Mesendoderm (in vitro differentiated cells): Measurements from ENCODE around the gene TBC1D14.

Experiments used
- DNase-seq: peaks from one replicate; pipeline ENCODE4 v3.0.0; 2013
- H2AK5ac ChIP-seq: 2 replicates; pipeline ENCODE4 v1.6.1; 2013; ENCODE audit warnings: low read length, inconsistent platforms
- H2BK120ac ChIP-seq: 2 replicates; pipeline ENCODE4 v1.6.1; 2013; ENCODE audit warnings: low read depth, mild to moderate bottlenecking, low read length, moderate library complexity, mixed read lengths
- H2BK15ac ChIP-seq: replicated peaks from 2 replicates; pipeline ENCODE4 v1.6.1; 2013; ENCODE audit warnings: low read depth, mild to moderate bottlenecking, moderate library complexity
- H2BK5ac ChIP-seq: 2 replicates; pipeline ENCODE4 v1.6.1; 2013; ENCODE audit warnings: low read length, inconsistent platforms
- H3K18ac ChIP-seq: 2 replicates; pipeline ENCODE4 v1.6.1; 2013; ENCODE audit warnings: mild to moderate bottlenecking, low read length, mixed read lengths
- H3K23ac ChIP-seq: one replicate; pipeline ENCODE4 v1.6.1; 2013; ENCODE audit warnings: low read length
- H3K27ac ChIP-seq: 2 replicates; pipeline ENCODE4 v1.5.1; 2013; ENCODE audit warnings: low read depth, mild to moderate bottlenecking, inconsistent platforms, low read length, moderate library complexity
- H3K27me3 ChIP-seq: 2 replicates; pipeline ENCODE4 v1.6.1; 2013; ENCODE audit warnings: low read length, control low read depth, mild to moderate bottlenecking, inconsistent platforms; ENCODE audit not compliant: insufficient read depth, poor library complexity
- H3K36me3 ChIP-seq: 2 replicates; pipeline ENCODE4 v1.6.1; 2013; ENCODE audit warnings: low read length, inconsistent platforms; ENCODE audit not compliant: control insufficient read depth, insufficient read depth
- H3K4ac ChIP-seq: one replicate; pipeline ENCODE4 v1.6.1; 2013; ENCODE audit warnings: low read depth, mild to moderate bottlenecking, low read length, moderate library complexity
- H3K4me1 ChIP-seq: 2 replicates; pipeline ENCODE4 v1.6.1; 2013; ENCODE audit warnings: low read depth, low read length, inconsistent platforms; ENCODE audit not compliant: control insufficient read depth
- H3K4me2 ChIP-seq: 2 replicates; pipeline ENCODE4 v1.6.1; 2013; ENCODE audit warnings: low read length
- H3K4me3 ChIP-seq: 2 replicates; pipeline ENCODE4 v1.5.1; 2013; ENCODE audit warnings: mild to moderate bottlenecking, low read length
- H3K56ac ChIP-seq: one replicate; pipeline ENCODE4 v1.6.1; 2013; ENCODE audit warnings: low read length
- H3K79me1 ChIP-seq: 2 replicates; pipeline ENCODE4 v1.6.1; 2013; ENCODE audit warnings: low read length, inconsistent platforms
- H3K79me2 ChIP-seq: 2 replicates; pipeline ENCODE4 v1.6.1; 2013; ENCODE audit warnings: mild to moderate bottlenecking, low read length; ENCODE audit not compliant: control insufficient read depth, insufficient read depth
- H3K9ac ChIP-seq: 2 replicates; pipeline ENCODE4 v1.6.1; 2013; ENCODE audit warnings: low read length, inconsistent platforms
- H4K5ac ChIP-seq: one replicate; pipeline ENCODE4 v1.6.1; 2013; ENCODE audit warnings: low read length
- H4K8ac ChIP-seq: one replicate; pipeline ENCODE4 v1.6.1; 2013; ENCODE audit warnings: low read depth, mild to moderate bottlenecking, control low read depth, low read length, moderate library complexity
- WGBS: extraction: QIAGEN DNeasy Blood & Tissue Kit; methylation state at CpG from one replicate; pipeline ENCODE4 v1.1.7; 2013; ENCODE audit warnings: low lambda C conversion rate, missing lambda C conversion rate; ENCODE audit not compliant: insufficient coverage; ENCODE audit errors: extremely low coverage; 5-methylcytosine and 5-hydroxymethylcytosine counted together

Gene TBC1D14

GRCh38 chr4:6962211-6963041 is 52.8 kb downstream of the TBC1D14 start:
- Histone ChIP-seq H2AK5ac (no peak overlapping the region), H3K18ac (no peak overlapping the region), H3K36me3 (no peaks in the 10 kb centered on the region), H3K27me3 (no peaks in the 10 kb centered on the region), H3K9ac (no peak overlapping the region), H3K79me1 (peaks cover 1% of the 10 kb centered on the region), H2BK120ac (no peak overlapping the region), H3K79me2 (no peaks in the 10 kb centered on the region), H2BK15ac (no peak overlapping the region), H2BK5ac (no peak overlapping the region), H3K4me3 (no peak overlapping the region), H3K56ac (no peak overlapping the region), H3K23ac (no peak overlapping the region), H3K4me2 (no peak overlapping the region), H3K27ac (no peak overlapping the region), H4K8ac (no peak overlapping the region), H3K4me1 (no peaks in the 10 kb centered on the region), H3K4ac (no peak overlapping the region), H4K5ac (no peak overlapping the region)
- DNase-seq = no peak
- no CpG with 5 or more reads among the region's 17 CpGs for WGBS

DNA sequence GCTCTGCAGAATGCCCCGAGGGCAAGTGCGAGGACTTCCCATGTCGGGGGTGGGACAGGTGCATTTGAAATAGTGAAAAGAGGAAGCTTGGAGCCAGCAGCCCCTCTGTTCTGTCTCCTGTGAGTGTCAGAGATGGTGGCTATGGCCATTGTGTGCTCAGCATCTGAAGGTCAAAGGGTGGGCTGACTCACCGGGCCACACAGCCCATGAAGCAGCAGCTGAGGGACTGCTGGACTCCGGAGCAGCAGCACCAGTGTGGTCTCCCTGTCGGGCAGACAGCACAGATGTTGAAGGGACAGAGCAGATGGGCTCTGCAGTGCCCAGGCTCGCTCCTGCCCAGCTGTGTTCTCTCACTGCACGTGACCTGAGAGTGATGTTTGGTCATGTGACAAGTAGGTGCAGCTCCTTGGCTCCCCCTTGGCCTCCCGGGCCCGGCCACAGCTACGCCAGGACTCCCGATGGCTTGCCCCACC is 53.5 kb downstream of the TBC1D14 start:
- H3K4me1 ChIP-seq = no peaks in the 10 kb centered on the region
- H4K5ac ChIP-seq = no peak overlapping the region
- no peaks in the 10 kb centered on the region for H3K79me2 ChIP-seq
- H2BK15ac ChIP-seq = no peak overlapping the region
- no peak overlapping the region for H2BK120ac ChIP-seq
- H3K27me3 ChIP-seq = no peaks in the 10 kb centered on the region
- H3K56ac ChIP-seq = no peak overlapping the region
- H4K8ac ChIP-seq = no peak overlapping the region
- H3K9ac ChIP-seq = no peak overlapping the region
- no peak overlapping the region for H3K4me3 ChIP-seq
- no peak overlapping the region for H3K18ac ChIP-seq
- H3K4ac ChIP-seq = no peak overlapping the region
- H2AK5ac ChIP-seq = no peak overlapping the region
- no peak overlapping the region for H3K4me2 ChIP-seq
- DNase-seq = no peak
- WGBS = no CpG with 5 or more reads among the region's 12 CpGs
- no peaks in the 10 kb centered on the region for H3K79me1 ChIP-seq
- no peak overlapping the region for H3K27ac ChIP-seq
- no peaks in the 10 kb centered on the region for H3K36me3 ChIP-seq
- no peak overlapping the region for H2BK5ac ChIP-seq
- no peak overlapping the region for H3K23ac ChIP-seq

DNA sequence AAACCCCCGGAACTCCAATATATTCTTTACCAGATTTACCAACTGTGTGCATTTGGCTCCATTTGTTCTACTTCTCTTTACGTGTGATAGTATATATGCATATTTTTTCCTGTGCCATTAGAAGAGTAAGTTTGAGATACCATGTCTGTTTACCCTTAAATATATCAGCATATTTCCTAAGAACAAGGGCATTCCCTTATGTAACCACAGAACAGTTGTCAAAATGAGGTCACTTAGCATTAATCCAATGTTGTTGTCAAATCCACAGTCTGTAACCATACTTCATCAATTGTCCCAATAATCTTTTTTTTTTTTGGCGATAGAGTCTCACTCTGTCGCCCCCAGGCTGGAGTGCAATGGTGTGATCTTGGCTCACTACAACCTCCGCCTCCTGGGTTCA is 55.2 kb downstream of the TBC1D14 start:
- H3K79me2 ChIP-seq = no peaks in the 10 kb centered on the region
- H3K27ac ChIP-seq = no peak overlapping the region
- no peak for DNase-seq
- H3K4me3 ChIP-seq = no peak overlapping the region
- H3K79me1 ChIP-seq = no peaks in the 10 kb centered on the region
- no peak overlapping the region for H3K4ac ChIP-seq
- H3K36me3 ChIP-seq = no peaks in the 10 kb centered on the region
- no peak overlapping the region for H4K8ac ChIP-seq
- no peak overlapping the region for H3K23ac ChIP-seq
- H2BK5ac ChIP-seq = no peak overlapping the region
- no peak overlapping the region for H3K9ac ChIP-seq
- H3K4me1 ChIP-seq = no peaks in the 10 kb centered on the region
- no peak overlapping the region for H2BK120ac ChIP-seq
- H3K56ac ChIP-seq = no peak overlapping the region
- no CpG with 5 or more reads among the region's 5 CpGs for WGBS
- no peak overlapping the region for H3K18ac ChIP-seq
- no peak overlapping the region for H4K5ac ChIP-seq
- H2AK5ac ChIP-seq = no peak overlapping the region
- H3K4me2 ChIP-seq = no peak overlapping the region
- H2BK15ac ChIP-seq = no peak overlapping the region
- no peaks in the 10 kb centered on the region for H3K27me3 ChIP-seq

- Histone ChIP-seq H3K79me1 (no peaks in the 10 kb centered on the region), H3K18ac (no peak overlapping the region), H2BK15ac (no peak overlapping the region), H3K4ac (no peak overlapping the region), H3K27ac (no peak overlapping the region), H3K79me2 (no peaks in the 10 kb centered on the region), H4K8ac (no peak overlapping the region), H2BK120ac (no peak overlapping the region), H3K4me2 (no peak overlapping the region), H3K4me3 (no peak overlapping the region), H3K36me3 (no peaks in the 10 kb centered on the region), H3K27me3 (no peaks in the 10 kb centered on the region), H3K56ac (no peak overlapping the region), H3K9ac (no peak overlapping the region), H3K4me1 (no peaks in the 10 kb centered on the region), H3K23ac (no peak overlapping the region), H2AK5ac (no peak overlapping the region), H4K5ac (no peak overlapping the region), H2BK5ac (no peak overlapping the region)
- DNase-seq = no peak
- no CpG with 5 or more reads among the region's 3 CpGs for WGBS
Measured at GRCh38 chr4:6965329-6965728, 55.7 kb downstream of the TBC1D14 start.

GRCh38 chr4:6967846-6968340 is 58.3 kb downstream of the TBC1D14 start:
- H2BK120ac ChIP-seq = no peak overlapping the region
- no peaks in the 10 kb centered on the region for H3K79me1 ChIP-seq
- no peaks in the 10 kb centered on the region for H3K36me3 ChIP-seq
- no peaks in the 10 kb centered on the region for H3K27me3 ChIP-seq
- no peak overlapping the region for H3K27ac ChIP-seq
- no peaks in the 10 kb centered on the region for H3K79me2 ChIP-seq
- H2BK5ac ChIP-seq = no peak overlapping the region
- peaks cover 2% of the 10 kb centered on the region for H3K4me1 ChIP-seq
- H2BK15ac ChIP-seq = no peak overlapping the region
- no peak overlapping the region for H3K23ac ChIP-seq
- H3K9ac ChIP-seq = no peak overlapping the region
- no peak overlapping the region for H2AK5ac ChIP-seq
- no peak overlapping the region for H3K18ac ChIP-seq
- WGBS = no CpG with 5 or more reads among the region's 15 CpGs
- H4K5ac ChIP-seq = no peak overlapping the region
- DNase-seq = no peak
- no peak overlapping the region for H3K4me3 ChIP-seq
- no peak overlapping the region for H3K56ac ChIP-seq
- no peak overlapping the region for H3K4me2 ChIP-seq
- no peak overlapping the region for H4K8ac ChIP-seq
- no peak overlapping the region for H3K4ac ChIP-seq
